GM18907 (cell line): Measurements from ENCODE around the gene EFNA4.

Experiments
- ATAC-seq: cut with Tn5 transposase; IDR thresholded peaks from one replicate; pipeline ENCODE4 v1.9.1; 2021; ENCODE audit warnings: mild to moderate bottlenecking, moderate library complexity; ENCODE audit not compliant: unreplicated experiment

EFNA4 gene

DNA sequence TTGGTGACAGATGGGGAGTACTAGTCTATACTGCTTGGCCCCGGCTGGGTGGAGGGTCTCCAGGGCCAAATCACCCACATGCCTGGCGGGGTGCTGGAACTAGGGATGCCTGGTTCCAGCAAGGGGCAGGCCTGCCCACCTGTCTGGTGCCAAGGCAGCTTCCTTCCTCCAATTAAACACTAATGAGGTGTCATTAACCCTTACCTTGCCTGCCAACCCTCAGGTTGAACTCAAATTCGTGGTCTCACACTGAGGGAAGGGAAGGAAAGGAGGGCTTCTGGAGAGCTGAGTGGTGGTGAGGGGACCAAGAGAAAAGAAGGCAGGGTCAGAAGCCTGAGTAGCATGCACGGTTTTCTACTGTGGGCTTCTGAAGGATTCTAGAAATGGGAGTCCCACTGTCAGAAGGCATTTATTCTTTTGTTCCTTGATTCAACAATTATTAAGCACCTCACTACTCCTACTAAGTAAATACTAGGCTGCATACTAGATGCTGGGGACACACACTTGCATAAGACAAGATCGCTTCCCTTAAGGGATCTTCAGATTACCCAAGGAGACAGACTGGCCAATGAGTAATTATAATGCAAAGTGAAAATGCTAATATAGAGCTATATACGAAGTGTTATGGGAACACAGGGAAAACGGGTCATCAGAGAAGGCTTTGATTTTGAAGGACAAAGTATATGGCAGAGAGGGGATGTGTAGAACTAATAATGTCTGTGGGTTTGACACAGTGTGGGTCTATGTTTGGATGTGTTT, 9.2 kb downstream of the EFNA4 start:
- ATAC-seq: no peak

DNA sequence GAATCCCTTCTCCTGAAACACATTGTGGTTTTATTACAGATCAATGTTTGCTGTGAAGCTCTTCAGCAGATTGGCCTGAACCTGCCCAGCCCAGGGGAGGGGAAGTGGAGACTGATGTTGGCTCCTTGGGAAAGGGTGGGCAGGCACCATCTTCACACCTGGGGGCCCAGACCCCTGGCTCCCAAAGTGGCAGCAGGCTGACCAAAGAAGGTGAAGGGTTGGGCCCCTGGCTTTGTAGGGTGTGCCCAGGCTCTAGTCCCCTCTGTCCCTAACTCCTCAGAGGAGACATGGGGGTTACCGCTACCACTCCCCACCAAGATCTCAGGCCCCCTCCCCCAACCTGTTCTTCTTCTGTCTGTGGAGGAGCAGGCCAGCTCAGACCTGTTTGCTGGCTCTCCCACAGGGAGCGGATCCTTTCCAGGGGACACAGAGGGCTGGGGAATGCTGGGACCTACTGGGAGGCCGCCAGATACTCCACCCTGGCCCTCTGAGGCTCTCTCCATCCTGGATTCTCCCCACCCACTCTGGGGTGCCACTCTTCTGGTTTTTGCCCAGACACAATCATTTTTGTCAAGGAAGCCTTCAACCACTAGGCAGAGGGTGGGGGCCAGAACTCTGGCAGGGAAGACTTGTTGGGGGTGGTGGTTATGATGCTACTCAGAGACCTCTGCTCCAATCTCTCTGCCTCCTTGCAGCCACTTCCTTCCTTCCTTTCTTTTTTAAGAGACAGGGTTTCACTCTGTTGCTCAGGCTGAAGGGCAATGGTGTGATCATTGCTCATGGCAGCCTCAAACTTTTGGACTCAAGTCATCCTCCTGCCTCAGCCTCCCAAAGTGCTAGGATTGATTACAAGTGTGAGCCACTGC, 10.1 kb downstream of the EFNA4 start:
- no peak for ATAC-seq

DNA sequence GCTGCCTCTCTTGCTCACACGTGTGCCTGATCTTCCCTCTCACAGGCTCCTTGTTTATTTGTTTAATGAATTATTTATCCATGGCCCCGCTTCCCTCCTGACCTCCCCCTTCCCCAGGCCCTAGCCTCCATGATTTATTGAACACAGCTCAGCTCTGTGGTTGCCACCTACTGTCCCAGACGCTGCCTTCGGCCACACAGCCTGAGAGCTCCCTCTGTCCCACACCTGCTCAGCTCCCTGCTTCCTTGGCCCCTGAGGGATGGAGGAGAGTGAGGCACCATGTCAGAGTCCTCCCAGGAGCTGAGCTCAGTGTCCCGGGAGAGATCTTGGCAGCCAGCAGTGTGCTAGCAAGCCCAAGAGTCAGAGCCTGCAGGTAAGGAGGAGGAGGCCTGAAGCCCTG, 12.0 kb downstream of the EFNA4 start:
- no peak for ATAC-seq

DNA sequence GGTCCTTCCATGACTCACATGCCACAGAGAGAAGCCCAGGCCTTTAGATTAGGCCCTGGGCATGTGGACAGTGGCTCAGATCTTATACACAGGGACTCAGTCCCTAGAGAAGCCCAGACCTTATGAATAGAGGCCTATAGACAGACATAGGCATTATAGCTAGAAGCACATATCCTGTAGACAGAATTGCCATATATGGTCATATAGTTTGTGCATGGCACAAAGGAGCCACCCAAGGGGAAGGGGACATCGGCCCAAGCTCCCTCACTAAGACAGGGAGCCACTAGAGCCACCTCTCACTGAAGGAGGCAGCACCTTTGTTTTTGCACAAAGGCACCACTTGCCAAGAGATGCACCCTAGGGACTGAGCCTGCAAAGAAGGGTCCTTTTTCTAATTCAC, 12.8 kb downstream of the EFNA4 start:
- ATAC-seq: no peak

DNA sequence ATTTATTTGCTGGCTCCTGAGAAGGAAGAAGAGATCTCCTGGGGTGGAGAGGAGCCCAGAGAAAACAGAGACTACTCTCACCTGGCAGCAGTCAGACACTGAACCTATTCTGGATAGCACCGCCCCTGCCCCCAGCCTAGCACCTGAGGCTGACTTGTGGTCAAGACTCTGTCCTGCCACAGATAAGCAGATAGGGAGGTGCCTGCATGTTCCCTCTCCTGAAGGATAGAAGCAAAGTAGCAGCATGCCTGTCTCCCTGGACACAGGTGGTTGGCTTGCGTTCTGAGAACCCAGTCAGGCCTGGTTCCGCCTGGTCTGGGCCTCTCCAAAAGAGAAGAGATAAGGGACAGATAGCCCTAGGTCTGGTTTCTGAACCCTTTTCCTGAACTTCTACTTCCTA, 13.8 kb downstream of the EFNA4 start:
- no peak for ATAC-seq

DNA sequence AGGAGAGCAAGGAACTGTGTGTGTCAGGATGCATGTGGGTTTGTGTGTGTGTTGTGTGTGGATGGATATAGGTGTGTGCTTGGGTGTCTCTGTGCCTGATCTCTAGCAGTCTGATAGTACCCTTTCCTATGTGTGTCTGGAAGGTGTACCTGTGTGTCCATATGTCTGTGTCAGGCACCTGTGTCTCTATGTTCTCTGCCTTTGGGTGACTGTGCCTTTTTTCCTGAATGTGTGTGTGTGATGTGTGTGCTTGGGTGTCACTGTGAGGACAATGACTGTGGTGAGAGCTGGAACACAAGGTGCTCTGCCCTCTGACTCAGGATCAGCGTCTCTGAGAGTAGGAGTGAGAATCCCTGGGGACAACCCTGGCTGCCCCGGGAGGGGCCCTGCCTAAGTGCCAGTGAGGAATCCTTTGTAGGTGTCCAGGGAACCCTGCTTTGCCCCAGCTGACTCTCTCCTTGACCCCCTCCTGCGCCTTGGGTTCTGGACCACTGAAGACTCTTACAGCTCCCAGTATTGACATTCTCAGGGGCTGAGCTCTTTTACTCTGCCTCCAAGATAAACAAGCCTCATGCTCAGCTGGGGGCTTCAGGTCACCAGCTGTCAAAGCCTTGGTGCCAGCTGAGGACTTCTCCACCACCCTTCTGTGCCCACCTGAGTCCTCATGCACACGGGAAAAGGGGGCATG, 14.4 kb downstream of the EFNA4 start:
- no peak for ATAC-seq

DNA sequence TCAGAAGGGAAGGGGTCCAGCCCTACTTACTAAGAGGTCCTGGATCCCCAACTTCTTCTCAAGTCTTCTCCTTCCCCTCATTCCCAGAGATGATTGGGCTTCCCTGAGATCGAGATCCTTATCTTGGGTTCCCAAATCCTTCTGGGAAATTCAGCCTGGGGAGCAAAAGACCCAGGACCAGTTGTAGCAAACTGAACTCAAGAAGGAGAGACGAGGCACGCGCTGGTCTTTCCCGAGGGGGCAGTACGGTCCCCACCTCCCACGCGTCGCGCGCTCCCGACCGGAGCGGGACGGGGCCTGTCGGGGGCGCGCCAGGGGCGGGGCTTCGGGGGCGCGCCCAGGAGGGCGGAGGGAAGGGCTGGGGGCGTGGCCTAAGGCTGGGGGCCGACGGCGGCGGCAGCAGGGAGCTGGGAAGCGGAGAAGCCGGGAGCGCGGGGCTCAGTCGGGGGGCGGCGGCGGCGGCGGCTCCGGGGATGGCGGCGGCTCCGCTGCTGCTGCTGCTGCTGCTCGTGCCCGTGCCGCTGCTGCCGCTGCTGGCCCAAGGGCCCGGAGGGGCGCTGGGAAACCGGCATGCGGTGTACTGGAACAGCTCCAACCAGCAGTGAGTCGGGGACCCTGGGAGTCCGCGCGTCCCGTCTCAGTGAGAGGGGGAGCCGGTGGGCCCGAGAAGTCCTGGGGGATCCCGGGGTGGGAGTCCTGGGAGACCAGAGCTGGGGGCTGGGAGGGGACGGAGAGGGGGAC, 15.1 kb downstream of the EFNA4 start, which contains the start of gene EFNA3:
Gene EFNA3, plus strand, starts transcription at position 369 of the 741 bp plus-strand sequence. Its CDS starts 105 bp downstream, at position 474.
- no peak for ATAC-seq

DNA sequence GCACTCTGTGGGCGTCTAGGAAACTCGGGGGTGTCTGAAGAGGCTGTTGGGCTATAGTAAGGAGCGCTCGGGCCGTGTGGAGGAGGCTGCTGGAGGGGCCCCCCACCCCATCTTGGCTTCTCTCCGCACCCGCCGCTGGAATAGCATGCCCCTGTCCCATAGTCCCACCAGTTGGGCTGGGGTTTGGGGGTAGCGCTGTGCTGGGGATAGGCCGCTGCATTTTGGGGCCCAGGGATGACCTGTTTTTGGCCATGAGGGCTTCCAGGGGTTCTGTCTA, 15.6 kb downstream of the EFNA4 start:
- ATAC-seq: no peak

DNA sequence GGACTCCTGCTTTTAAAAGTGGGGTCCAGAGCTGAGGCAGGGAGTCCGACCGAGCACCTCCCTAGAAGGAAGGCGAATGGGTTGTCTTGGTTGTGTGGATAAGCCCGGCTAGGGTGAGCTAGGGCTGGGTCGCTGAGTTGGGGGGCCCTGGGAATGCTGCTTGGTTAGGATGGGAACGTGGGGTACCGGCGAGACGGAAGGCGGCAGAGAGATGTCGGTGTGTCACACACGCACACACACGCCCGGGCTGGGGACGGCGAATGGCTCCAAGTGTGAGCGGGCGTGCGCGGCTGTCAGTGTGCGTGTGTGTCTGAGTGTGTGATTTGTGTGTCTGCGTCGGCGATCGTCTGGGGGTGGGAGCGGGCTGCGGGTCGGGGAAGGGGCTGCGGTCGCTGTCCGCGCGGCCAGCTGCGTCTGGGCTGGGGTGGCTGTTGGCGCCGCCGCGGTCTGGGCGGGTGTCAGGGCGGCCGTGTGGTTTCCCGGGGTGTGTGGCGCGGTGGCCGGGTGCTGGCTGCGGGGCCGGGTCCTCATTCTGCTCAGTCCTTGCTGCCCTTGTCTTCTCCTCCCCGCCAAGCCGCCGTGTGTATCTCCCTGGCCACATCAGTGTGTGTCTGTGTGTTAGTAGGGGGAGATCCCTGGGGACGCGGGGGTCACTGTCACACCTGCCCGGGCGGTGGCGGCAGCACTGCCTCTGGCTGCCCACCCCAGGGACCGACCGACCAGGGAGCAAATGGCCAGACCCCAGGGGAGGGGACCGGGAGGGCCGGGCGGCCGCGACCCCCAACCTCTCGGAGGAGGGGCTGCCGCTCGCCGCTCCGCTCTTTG, 16.2 kb downstream of the EFNA4 start:
- ATAC-seq: no peak

DNA sequence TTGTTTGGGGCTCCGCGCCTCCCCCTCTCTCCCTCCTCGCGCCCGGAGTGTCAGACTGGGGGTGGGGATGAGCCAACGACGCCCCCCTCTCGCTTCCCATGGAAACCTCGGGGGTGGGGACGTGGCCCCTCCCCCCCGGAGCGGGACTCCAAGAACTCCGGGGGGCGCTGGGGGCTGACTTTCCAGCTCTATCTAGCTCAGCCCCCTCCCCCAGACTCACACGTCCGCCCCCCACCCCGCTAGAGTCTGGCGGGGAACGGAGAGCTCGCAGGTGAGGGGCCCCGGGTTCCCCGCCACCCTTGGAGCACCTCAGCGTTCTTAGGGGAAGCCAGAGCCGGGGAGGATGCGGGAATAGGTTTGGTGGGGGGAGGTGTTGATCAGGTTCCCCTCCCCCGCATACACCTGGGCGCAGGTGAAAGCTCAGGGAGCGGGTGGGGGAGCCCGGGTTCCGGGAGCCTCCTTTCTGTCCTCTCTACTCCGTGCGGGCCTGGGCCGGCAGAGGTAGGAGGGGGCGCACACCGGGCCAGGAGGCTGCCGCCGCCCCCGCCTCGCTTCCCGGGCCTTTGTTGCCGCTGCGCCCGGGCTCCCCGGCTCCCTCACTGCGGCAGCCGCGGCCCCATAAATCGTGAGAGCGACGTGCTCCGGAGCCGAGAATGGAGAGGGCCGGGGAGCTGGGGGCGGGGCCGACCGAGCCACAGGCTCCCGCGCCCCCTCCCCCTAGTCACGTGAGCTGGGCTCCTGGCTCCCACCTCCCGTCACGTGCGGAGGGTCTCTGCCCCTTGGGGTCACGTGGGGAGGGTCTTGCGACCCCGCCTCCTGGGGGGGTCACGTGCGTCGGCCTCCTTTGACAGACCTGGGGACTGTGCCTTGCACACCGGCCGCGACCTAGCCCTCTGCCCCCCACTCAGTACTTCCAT, 17.0 kb downstream of the EFNA4 start:
- no peak for ATAC-seq

DNA sequence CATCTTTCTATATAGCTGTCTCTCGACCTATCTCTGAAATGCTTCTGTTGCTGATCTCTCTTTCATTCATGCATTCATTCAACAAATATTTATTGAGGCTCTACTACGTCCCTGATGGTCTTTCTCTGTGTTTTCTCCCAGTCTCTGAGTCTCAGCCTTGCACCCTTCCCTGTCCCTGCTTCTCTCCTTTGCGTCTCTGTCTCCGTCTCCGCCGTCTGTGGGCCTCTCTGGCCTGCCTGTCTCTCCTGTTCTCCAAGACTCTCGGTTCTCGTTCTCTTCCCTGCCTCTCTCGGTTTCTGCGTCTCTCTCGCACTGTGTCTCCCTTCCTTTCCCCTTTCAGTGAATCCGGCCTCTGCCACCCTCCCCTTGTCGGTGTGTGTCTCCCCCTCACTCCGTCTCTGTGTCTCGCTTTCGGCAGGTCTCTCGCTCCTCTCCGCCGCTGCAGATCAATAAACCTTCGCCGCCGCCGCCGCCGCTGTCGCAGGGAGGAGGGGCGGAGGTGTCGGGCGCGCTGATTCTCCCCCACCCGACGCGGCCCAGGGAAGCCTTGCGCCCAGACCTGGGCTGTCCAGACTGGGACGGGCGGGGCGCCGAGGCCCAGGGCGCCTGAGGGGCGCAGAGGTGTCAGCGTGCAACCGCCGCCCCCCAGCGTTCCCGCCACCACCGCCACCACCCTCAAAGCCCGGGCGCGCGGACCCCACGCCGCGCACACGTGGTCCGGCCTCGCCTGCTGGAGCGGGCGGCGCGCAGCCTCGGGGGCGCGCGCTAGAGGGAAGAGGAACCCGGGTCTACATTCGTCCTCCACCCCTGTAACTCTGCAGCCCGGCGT, 18.1 kb downstream of the EFNA4 start:
- no peak for ATAC-seq

DNA sequence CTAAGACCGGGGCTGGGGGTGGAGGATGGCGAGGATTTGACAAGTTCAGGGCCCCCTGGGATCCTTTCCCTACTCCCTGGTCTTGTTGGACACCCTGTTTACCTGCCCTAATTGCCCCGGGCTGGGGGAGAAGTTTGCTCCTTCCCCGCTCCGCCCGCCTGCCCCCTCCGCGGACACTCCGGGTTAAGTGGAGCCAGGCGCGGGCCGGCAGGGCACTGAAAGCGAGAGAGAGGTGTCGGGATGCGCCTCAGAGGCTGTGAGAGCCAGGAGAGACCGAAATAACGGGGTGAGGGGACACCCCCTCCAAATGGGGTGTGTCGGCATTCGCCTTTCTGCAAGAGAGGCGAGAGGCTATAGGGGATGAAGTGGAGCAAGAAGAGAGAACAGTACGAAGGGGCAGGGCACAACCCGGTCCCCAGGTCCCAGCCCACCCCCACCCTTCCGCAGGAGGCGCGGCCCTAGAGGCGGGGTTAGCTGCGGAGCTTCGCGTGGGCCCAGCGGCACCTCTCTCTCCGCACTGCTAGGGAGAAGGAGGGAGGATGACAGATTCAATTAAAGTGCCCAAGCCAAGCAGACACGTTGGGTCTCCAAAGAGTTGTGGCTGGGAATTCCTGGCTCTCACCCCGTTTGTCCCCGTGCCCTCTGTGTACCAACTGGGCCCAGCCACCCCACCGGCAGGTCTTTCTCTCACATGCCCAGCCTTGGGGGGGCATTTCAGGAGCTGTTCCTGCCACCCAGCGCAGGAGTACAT, 18.9 kb downstream of the EFNA4 start:
- ATAC-seq: no peak

DNA sequence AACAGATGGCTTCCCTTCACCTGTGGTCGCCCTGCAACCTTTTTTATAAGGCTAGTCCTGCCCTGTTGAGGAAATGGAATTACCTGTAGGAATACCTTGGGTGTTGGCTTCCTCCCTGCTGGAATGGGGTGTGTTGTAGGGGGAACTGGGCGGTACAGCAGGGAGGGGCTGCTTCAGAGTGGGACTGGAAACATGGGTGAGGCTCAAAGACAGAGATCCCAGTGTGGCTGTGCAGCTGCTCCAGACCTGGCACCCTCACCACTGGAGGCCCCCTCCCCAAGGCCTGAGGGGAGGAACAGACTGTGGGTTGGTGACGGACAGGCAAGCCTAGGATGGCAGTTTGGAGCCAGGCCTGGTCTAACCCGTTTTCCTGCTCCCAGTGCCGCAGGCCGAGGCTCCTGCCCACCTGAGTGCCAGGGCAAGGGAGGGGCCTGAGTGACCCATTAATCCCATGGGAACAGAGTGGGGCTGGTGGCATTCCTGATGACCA, 19.6 kb downstream of the EFNA4 start:
- ATAC-seq: no peak

DNA sequence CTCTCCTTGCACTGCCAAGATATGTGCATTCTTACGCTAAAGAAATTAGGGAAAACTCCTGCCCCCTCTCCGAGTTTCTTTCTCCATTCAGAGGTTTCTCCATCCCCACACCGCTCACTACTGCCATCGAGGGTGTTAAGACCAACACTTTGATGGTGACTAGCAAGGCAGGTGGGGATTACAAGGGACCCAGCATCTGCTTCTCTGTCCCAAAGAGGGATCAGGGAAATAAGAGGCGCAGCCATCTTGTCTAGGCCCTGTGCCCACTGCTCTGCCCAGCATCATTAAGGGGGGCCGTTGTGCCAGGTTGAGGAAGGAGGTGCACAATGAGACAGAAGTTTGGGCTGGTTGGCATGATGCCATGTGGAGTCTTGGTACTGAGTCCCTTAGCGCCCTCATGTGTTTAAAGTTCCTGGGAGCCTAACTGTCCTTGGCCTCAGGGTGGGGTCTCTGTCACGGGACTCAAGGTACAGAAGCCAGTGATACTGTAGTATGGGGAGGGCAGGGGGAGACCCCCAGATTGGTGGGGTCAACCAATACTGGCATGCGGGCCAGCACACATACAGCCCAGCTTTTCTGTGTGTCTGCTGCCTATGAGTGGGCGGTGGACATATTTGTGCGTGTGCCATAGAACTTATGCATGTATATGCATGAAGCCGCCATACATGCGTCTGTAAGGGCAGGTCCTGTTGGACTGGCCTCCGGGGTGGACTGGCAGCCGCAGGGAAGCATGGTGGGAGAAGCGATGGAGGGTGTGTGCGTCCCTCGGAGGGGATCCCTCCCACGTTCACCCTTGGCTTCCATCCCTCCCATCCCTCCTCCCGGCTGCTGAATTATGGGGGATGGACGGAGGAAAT, 20.6 kb downstream of the EFNA4 start:
- ATAC-seq: peak; percentile 5

DNA sequence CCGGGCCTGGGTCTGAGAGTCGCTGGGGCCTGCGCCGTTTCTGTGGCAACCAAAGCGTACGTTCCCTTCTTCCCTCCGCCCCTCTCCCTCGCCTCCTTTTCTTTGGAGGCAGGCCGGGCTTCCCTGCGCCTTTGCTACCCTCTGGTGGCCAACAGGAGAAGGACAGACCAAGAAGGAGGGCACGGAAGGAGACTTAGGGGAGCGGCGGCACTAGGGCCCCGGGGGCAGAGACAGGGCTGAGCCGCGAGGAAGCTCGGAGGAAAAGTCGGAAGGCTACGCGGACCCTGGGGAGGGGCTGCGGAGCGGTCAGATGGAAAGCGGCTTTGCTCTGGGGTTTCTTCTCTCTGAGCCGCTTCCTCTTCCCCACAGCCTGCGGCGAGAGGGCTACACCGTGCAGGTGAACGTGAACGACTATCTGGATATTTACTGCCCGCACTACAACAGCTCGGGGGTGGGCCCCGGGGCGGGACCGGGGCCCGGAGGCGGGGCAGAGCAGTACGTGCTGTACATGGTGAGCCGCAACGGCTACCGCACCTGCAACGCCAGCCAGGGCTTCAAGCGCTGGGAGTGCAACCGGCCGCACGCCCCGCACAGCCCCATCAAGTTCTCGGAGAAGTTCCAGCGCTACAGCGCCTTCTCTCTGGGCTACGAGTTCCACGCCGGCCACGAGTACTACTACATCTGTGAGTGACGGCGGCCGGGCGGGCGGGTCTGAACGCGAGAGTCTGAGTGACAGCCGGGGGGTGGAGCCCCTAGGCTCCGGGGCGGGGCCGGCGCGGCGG, 21.4 kb downstream of the EFNA4 start:
- ATAC-seq: peak; percentile 80
